Uterus (tissue), 2 donors: ENCODE data around the gene YPEL3.

Experiments used
- POLR2A ChIP-seq, 2 donors: fragments of 450-650 bp; IDR thresholded peaks; one replicate each; pipeline ENCODE4 v1.6.1; 2016; ENCODE audit warnings: antibody characterized with exemption in 2 of 2, mild to moderate bottlenecking in 1 of 2, moderate library complexity in 1 of 2
- TF ChIP-seq, protein P1 (sequence below), 4 experiments: fragments of 200-600 bp in 2 of 4; fragments of 450-650 bp in 2 of 4; sonication (generic) in 2 of 4; IDR thresholded peaks; one replicate each; pipeline ENCODE4 v1.5.1; 2016 to 2019; ENCODE audit warnings: antibody characterized with exemption in 4 of 4, mild to moderate bottlenecking in 2 of 4, moderate library complexity in 1 of 4

DNA sequence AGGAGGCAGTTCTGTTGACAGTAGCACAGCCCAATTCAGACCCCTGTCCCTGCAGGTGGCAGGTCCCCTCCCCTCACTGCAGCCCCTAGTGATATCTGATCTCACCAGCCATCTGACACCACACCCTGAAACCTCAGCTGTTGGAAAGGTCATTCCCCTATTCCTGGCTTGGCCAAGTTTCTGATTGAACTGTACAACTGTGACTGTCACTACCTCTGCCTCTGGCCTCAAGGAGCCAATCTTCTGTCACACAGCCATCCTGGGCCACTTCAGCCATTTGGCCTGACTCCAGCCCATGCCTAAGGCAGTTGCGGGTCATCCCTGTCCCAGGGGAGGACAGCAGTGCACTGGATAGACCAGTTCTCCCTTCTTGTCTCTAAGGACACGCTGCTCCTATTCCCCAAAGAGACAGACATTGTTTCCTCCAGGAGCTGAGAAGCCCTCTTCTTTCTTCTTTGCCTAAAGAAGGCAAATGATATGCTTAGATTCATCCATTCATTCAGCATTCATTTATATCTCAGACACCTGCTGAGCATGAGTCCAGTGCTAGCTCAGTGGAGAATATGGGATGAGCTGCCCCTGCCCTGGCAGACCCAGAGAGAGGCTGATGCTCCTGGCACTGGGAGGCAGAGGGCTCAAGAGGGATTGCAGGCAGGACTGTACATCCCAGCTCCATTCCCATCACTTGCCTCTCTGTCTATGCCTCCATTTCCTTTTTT is 35.0 kb downstream of the YPEL3 start:
- TF ChIP-seq, protein P1, sequence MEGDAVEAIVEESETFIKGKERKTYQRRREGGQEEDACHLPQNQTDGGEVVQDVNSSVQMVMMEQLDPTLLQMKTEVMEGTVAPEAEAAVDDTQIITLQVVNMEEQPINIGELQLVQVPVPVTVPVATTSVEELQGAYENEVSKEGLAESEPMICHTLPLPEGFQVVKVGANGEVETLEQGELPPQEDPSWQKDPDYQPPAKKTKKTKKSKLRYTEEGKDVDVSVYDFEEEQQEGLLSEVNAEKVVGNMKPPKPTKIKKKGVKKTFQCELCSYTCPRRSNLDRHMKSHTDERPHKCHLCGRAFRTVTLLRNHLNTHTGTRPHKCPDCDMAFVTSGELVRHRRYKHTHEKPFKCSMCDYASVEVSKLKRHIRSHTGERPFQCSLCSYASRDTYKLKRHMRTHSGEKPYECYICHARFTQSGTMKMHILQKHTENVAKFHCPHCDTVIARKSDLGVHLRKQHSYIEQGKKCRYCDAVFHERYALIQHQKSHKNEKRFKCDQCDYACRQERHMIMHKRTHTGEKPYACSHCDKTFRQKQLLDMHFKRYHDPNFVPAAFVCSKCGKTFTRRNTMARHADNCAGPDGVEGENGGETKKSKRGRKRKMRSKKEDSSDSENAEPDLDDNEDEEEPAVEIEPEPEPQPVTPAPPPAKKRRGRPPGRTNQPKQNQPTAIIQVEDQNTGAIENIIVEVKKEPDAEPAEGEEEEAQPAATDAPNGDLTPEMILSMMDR (IDR thresholded peaks at IDR 0.05) = no peak
- TF ChIP-seq POLR2A (IDR thresholded peaks at IDR 0.05) = no peak
